ENCODE data around the gene ATXN1. TPM values are rescaled to one million over a fixed set of nuclear protein-coding genes. Genes with fewer than 3 reads are reported as not detected.
"Not testable (repeated sequence)": the region's sequence is repeated elsewhere in the genome, so short reads cannot be mapped to it uniquely, and the experiment has no call there.

Gene ATXN1
- total RNA-seq, 1 donor from 2014 or later, result 99.2 TPM

DNA sequence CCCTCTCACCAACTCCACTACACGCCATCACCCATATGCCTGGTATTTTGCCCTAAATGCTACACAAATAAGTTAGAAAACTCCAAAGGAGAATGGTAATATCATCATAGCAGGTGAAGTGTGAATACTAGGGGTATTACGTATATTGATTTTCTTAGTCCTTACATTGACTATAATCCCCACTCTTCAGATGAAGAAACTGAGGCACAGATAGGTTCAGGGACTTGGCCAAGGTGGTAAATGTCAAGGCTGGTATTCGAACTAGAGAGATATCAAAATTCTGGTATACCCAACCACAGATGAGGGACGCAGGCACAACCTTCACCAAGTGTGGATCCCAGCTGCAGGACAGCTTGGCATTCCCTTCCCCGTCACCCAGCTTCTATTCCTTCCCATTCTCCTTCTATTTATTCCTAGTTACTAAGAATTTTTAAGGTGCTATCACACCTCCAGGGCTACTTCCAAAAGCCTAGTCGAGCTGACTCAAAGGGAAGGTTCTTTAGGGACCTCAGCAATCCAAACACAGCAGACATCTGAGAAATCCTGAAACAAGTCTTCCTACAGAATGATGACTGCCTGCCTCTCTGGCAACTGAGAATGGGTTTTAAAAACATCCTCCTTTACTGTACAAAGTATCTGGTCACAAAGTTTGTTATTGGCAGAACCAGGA is 32.6 kb downstream of the ATXN1 start:
- intact Hi-C loops (cut with micrococcal nuclease), result no loop called here

GRCh38 chr6:16727996-16728395 is 33.3 kb downstream of the ATXN1 start:
- intact Hi-C loops (cut with micrococcal nuclease), result no loop called here

- intact Hi-C loops (cut with micrococcal nuclease), result no loop called here
Observed at GRCh38 chr6:16725145-16725864, 36.0 kb downstream of the ATXN1 start.

GRCh38 chr6:16723826-16724225 is 37.4 kb downstream of the ATXN1 start:
- intact Hi-C loops (cut with micrococcal nuclease), result no loop called here

DNA sequence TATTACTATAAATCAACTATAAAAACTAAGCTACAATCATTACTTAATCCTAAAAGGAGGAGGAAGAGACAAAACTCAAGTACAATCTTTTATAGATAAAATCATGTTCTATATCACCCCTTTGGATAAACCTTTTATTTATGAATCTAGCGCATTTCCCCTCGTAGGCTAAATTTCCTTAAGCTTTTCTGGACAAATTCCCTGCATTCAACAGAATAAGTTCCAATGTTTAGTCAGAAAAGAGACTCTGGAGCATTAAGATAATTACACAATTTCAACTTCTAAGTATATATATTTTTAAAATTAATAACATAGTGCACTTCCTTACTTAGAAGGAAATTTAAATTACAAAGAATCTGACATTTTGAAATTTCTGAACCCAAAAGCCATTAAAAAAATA is 37.9 kb downstream of the ATXN1 start:
- intact Hi-C loops (cut with micrococcal nuclease), result no loop called here

DNA sequence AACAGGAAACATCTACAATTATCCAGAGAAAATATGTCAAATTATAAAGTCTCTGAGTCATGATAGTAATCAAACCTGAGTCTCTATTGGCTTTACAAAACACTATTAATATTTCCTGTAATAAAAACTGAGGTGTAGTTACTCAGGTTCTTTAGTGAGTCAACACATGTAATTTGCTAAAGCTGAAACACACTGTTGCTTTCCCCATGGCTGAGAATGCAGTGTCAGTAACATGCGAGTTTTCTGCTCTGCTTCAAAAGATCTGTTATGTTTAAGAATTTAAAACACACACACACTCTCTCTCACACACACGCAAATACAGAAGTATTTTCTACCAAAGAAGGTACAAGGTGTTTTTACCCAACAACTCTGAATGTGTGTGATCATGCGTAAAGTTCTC is 38.6 kb downstream of the ATXN1 start:
- intact Hi-C loops (cut with micrococcal nuclease), result no loop called here

GRCh38 chr6:16721977-16722376 is 39.3 kb downstream of the ATXN1 start:
- intact Hi-C loops (cut with micrococcal nuclease), result no loop called here

GRCh38 chr6:16720861-16721260 is 40.4 kb downstream of the ATXN1 start:
- intact Hi-C loops (cut with micrococcal nuclease), result no loop called here

- intact Hi-C loops (cut with micrococcal nuclease), result no loop called here
Observed at GRCh38 chr6:16719488-16719887, 41.8 kb downstream of the ATXN1 start.

- intact Hi-C loops (cut with micrococcal nuclease), result no loop called here
Observed at GRCh38 chr6:16718356-16718755, 42.9 kb downstream of the ATXN1 start.

DNA sequence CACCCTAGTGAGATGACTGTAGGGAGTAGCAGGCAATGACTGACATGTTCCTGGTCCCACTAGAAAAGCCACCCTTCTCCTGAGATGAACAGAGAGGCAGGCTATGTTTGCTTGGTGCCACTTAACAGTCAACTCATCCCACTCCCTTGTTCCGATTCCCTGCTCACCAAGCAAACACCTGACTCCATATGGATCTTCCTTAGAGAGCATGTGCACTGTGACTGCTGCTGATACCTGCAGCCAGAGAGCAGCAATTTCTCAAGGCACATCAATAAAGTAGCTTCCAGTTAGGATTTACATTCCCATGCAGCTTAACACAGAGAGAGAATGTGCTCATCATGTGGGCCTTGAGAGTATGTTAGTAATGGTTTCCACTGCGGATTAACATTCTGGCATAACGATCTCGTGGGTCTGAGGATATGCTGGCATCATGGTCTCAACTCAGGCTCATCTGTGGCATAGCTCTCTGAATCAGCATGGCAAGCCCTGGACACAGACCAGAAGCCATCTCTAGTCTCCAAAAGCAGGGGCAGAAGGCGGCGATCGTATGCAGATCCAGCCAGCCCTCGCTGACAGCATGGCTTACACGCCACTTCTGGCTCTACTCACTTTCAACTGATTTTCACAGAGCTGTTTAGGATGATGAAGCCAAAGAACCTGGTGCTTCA is 43.9 kb downstream of the ATXN1 start:
- intact Hi-C loops (cut with micrococcal nuclease), result no loop called here

DNA sequence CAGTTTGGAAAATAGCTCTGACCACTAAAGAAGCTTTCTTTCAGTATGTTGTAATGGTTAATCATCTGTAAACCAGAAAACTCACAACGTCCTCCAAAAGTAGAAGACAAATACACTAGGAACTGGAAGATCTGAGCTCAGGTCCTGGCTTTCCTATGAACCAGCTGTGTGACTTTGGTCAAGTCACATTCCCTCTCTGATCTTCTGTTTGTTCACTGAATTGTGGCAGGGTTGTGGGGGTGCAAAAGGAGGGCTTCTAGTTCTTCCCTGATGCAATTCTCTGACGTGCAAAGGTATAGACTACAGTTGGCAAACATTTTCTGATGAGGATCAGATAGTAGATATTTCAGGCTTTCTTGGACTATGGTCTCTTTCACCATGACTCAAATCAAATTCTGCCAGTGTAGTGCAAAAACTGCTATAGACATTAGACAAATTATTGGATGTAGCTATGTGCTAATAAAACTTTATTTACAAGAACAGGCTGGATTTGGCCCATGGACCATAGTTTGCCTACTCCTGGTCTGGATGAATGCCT is 44.9 kb downstream of the ATXN1 start:
- intact Hi-C loops (cut with micrococcal nuclease), result no loop called here

- intact Hi-C loops (cut with micrococcal nuclease), result loop anchor here (2.0 to 5.0 kb wide), 3 partner anchors 15 to 201 kb away; no protein-coding TSS in a partner anchor
Observed at GRCh38 chr6:16713597-16713996, 47.7 kb downstream of the ATXN1 start.

DNA sequence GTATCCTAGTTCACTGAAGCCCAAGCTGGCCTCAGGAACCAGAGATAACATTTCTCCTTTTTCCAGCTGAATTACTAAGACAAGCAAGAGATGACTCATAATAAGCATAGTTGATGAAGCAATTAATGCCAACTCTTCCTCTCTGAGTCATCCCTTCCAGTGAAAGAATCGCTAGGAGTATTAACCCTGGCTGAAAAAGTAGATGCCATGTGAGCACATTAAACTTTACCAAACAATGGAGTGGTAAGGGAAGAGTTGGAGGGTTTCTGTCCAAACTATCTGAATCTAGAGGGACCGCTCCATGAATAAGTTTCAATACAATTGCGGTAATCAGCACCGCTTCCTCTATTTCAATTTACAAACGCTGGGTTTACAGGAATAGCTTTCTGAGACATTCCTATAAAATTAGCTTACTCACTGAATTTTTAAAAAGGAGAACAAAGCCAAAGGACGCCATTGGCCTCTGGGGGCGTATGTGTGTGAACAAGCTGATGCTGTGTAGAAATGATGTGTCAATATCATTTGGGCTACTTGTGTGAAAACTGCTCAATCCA is 48.3 kb downstream of the ATXN1 start:
- intact Hi-C loops (cut with micrococcal nuclease), result loop anchor here (1.0 to 5.0 kb wide), 7 partner anchors 9 to 201 kb away; no protein-coding TSS in a partner anchor

GRCh38 chr6:16712255-16712930 is 48.9 kb downstream of the ATXN1 start:
- intact Hi-C loops (cut with micrococcal nuclease), result loop anchor here (1.0 to 5.0 kb wide), 7 partner anchors 8 to 200 kb away; no protein-coding TSS in a partner anchor

DNA sequence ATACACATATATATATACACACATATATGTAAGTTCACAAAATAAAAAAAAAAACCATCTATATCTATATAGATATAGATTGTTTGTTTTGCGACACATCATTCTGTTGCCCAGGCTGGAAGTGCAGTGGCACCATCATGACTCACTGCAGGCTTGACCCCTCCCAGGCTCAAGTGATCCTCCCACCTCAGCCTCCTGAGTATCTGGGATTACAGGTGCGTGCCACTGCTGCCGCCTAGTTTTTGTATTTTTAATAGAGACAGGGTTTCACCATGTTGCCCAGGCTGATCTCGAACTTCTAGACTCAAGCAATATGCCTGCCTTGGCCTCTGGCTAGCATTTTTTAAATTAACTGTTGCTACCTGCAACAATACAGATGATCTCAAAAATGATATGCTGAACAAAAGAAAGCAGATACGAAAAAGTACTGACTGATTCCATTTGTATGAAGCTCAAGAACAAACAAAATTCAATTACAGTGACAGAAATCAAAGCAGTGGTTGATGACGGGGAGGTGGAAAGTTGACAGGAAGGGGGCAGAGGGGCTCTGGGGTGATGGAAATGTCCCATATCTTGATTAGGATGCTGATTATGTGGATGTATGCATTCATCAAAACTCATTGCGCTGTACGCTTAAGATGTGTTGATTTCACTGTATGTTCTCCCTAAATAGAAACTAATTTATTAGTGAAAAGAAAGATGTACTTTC is 49.6 kb downstream of the ATXN1 start:
- intact Hi-C loops (cut with micrococcal nuclease), result loop anchor here (1.0 to 5.0 kb wide), 7 partner anchors 7 to 199 kb away; no protein-coding TSS in a partner anchor

DNA sequence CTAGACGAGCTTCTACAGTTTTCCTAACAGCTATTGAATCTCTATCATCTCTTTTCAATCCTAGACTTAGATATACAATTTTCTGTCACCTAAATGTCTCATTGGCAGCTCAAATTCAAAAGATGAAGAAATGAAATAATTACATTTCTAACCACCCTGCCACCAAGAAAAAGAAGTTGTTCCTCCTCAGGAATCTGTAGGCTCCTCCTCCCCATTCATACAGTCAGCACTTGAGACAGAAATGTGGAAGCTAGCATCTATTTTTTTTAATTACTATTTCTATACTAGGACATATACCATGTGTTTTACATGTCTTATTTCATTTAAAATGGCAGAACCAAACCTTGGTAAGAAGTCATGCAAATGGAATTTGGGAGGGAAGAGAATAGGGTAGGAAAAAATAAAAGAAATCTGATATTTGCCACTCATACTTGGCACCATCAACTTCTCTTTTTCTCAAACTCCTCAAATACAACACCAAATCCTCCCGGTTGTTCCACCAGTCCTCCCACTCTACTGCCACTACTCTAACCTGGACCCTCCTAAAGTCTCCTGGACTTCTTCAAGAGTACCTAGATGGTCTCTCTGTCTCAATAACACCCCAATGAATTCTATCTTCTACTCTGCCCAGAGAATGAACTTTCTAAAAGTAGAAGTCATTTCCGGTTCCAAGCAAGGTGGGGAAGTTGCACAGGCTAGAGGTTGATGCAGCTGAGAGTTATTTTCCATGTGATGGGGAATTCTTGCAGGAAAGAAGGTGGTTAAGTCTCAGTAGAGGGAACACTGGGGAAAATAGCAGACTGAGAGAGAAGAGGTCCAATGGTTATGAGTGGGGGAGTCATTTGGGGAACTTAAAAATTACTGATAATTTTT is 54.1 kb downstream of the ATXN1 start:
- intact Hi-C loops (cut with micrococcal nuclease), result no loop called here

DNA sequence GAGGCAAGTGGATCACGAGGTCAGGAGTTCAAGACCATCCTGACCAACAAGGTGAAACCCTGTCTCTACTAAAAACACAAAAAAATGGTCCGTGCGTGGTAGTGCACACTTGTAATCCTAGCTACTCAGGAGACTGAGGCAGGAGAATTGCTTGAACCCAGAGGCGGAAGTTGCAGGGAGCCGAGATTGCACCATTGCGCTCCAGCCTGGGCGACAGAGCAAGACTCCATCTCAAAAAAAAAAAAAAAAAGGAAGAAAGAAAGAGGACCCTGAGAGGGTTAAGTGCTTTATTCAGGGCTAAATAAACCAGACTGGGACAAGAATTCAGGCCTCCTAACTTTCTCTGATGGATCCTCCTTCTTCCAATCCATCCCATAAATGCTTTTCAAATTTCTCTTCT is 54.8 kb downstream of the ATXN1 start:
- intact Hi-C loops (cut with micrococcal nuclease), result not testable (repeated sequence)

DNA sequence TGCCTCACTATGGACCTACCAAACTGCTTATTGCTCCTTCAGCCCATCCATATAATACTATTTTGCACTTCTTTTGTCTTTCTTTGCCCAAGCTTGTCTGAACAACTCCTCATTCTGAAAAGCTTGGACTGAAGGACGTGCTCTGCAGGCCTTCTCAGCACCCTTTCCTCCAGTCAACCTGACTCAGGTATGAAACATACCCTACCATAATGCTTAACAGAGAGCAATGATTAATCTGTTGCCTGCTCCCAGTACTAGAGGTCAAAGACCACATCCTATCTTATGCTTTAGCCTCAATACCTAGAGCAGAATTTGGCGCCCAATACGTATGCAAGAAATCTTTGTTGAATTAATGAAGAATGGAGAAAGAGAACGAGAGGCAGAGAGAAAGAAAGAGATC is 55.2 kb downstream of the ATXN1 start:
- intact Hi-C loops (cut with micrococcal nuclease), result no loop called here
